ENCODE results near the gene WNT9B.

DNA sequence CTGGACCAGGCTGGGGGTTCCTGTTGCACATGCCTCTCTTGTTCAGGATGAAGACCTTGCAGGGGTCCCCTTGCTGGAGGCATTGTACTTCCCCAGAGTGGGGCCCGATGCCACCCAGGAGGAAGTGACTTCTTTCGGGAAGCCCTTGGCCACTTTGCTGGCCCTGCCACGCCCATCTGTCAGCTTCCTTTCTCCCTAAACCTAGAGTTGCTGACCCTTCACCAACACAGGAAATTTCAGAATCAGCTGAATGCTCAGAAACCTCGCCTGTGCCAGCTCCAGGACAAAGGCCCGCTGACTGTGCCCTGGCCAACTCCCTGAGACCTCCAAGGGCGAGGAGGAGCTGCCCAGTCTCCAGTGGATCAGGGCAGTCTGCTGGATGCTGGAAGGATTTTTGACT lies 26.7 kb downstream of the WNT9B start:
- TF ChIP-seq SIN3A (IDR thresholded peaks at IDR 0.05; ENCODE audit: borderline replicate concordance, insufficient read depth, low read length) (no peak), REST (IDR thresholded peaks at IDR 0.05; ENCODE audit: insufficient read depth in 1 of 2, low read depth in 2 of 2, low read length in 2 of 2) (no peak), TAF1 (IDR thresholded peaks at IDR 0.05; ENCODE audit: borderline replicate concordance, insufficient read depth, low read length) (no peak), POLR2AphosphoS5 (IDR thresholded peaks at IDR 0.05; ENCODE audit: low read depth, low read length) (no peak)
